ENCODE results near the gene ZNF74.
"Not testable (repeated sequence)": the region's sequence is repeated elsewhere in the genome, so short reads cannot be mapped to it uniquely, and the experiment has no call there.

Gene ZNF74

DNA sequence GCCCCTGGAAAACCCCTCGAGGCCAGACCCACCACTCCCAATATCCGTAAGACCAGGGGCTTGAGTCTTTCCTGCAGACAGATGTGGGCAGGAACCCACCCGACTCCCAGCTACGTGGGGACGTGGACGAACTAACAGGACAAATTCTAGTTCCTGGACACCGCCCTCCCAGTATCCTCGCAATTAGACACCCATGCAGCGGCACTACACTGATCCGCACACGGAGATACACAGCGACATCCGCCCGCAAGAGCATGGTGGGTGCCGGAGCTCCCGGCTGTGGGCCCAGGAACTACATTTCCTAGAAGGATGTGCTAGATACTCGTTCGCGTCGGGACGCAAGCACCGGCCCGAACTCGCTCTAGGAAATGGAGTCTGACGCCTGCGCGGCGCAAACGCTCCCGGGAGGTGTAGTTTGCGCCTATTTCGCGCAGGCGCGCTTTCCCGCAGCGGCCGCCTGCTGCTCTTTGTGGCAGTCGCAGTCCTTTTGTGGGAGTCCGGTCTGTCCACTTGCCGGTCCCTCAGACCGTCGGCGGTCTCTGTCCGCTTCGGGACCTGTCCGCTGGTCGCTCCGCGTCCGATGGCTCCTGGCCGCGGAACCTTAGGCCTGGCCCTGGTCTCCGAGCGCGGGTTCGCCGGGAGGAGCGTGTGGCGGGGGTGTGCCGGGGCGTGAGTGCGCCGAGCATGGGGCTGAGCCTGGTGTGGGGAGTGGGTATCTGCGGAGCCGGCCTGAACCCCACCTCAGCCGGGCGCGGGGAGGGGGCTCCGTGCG lies at the start of gene ZNF74:
ZNF74 (plus strand) TSS at position 447 of the 772 bp plus-strand sequence. CDS start 478 bp downstream, outside the sequence.
- DNase-seq (ENCODE audit: low read depth in 2 of 3, low spot score in 2 of 3), result peak; percentile 50 to 59 (median 52)

DNA sequence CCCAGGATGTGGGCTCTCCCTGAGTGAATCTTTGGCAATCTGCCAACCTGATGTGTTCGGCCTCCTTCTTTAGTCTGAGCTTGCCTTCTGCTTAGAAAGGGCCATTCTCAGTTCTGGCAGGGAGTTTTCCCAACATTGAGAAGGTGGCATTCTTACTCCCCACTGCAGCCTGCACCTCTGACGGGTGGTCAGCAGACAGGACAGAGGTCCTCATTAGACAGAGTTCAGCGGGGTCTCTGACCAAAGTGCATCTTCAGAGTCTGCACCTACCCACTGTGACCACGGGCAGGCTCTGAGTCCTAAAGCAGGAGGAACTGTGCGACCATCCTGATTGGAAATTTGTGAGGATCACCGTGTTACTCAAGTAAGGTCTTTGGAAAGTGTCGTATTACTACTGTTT lies 47.4 kb upstream of the ZNF74 start:
- not testable (repeated sequence) for DNase-seq (ENCODE audit: low read depth in 2 of 3, low spot score in 2 of 3)

DNA sequence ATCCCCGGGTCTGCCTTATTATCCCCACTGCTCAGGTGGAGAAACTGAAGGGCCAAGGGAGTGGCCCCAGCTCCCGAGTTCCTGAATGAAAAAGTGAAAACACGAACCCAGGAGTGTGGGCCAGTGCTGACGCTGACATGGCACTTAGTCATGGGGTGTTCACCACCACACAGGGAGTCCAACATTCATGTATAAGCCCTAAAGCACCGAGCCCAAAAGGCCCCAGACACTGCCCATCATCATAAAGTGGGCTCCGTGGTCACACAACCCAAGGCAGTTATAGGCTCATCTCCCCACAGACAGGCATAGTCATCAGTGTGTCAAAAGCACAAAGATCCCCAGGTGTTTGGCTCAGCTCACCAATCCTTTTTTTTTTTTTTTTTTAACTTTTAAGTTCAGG lies 41.4 kb upstream of the ZNF74 start:
- DNase-seq (ENCODE audit: low read depth in 2 of 3, low spot score in 2 of 3), result not testable (repeated sequence)

DNA sequence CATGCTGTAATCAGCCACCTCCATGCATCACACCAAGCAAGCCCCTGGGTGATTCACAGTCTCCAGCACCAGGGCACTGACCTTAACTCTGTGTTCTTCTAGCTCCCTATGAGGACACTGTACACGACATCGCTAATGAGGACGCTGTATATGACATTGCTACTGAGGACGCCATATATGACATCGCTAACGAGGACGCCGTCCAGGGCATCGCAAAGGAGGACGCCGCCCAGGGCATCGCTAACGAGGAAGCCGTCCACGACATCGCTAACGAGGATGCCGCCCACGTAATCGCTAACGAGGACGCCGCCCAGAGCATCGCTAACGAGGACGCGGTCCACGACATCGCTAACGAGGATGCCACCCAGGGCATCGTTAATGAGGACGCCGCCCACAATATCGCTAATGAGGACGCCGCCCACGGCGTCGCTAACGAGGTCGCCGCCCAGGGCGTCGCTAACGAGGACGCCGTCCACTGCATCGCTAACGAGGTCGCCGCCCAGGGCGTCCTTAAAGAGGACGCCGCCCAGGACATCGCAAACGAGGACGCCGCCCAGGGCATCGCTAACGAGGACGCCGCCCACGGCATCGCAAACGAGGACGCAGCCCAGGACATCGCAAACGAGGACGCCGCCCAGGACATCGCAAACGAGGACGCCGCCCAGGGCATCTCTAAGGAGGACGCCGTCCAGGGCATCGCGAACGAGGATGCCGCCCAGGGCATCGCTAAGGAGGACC lies 39.5 kb upstream of the ZNF74 start:
- DNase-seq (ENCODE audit: low read depth in 2 of 3, low spot score in 2 of 3), result no peak

DNA sequence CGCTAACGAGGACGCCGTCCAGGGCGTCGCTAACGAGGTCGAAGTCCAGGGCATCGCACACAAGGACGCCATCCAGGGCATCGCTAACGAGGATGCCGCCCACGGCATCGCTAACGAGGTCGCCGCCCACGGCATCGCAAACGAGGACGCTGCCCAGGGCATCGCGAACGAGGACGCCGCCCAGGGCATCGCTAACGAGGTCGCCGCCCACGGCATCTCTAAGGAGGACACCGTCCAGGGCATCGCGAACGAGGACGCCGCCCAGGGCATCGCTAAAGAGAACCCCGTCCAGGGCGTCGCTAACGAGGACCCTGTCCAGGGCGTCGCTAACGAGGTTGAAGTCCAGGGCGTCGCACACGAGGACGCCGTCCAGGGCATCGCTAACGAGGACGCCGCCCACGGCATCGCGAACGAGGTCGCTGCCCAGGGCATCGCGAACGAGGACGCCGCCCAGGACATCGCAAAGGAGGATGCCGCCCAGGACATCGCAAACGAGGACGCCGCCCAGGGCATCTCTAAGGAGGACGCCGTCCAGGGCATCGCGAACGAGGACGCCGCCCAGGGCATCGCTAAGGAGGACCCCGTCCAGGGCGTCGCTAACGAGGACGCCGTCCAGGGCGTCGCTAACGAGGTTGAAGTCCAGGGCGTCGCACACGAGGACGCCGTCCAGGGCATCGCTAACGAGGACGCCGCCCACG lies 37.9 kb upstream of the ZNF74 start:
- DNase-seq (ENCODE audit: low read depth in 2 of 3, low spot score in 2 of 3), result not testable (repeated sequence)

DNA sequence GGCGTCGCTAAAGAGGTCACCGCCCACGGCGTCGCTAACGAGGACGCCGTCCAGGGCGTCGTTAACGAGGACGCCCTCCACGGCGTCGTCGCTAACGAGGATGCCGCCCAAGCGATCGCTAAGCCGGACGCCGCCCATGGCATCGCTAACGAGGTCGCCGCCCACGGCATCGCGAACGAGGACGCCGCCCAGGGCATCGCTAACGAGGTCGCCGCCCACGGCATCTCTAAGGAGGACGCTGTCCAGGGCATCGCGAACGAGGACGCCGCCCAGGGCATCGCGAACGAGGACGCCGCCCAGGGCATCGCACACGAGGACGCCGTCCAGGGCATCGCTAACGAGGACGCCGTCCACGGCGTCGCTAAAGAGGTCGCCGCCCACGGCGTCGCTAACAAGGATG lies 37.0 kb upstream of the ZNF74 start:
- DNase-seq (ENCODE audit: low read depth in 2 of 3, low spot score in 2 of 3), result not testable (repeated sequence)

DNA sequence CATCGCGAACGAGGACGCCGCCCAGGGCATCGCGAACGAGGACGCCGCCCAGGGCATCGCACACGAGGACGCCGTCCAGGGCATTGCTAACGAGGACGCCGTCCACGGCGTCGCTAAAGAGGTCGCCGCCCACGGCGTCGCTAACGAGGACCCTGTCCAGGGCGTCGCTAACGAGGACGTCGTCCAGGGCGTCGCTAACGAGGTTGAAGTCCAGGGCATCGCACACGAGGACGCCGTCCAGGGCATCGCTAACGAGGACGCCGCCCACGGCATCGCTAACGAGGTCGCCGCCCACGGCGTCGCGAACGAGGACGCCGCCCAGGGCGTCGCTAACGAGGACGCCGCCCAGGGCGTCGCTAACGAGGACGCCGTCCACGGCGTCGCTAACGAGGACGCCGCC lies 36.0 kb upstream of the ZNF74 start:
- not testable (repeated sequence) for DNase-seq (ENCODE audit: low read depth in 2 of 3, low spot score in 2 of 3)

DNA sequence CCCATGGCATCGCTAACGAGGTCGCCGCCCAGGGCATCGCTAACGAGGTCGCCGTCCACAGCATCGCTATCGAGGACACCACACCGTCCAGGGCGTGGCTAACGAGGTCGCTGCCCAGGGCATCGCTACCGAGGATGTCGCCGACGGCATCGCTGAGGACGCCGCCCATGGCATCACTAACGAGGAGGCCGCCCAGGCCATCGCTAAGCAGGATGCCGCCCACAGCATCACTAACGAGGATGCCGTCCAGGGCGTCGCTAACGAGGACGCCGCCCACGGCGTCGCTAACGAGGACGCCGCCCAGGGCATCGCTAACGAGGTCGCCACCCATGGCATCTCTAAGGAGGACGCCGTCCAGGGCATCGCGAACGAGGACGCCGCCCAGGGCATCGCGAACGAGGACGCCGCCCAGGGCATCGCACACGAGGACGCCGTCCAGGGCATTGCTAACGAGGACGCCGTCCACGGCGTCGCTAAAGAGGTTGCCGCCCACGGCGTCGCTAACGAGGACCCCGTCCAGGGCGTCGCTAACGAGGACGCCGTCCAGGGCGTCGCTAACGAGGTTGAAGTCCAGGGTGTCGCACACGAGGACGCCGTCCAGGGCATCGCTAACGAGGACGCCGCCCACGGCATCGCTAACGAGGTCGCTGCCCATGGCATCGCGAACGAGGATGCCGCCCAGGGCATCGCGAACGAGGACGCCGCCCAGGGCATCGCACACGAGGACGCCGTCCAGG lies 35.3 kb upstream of the ZNF74 start:
- not testable (repeated sequence) for DNase-seq (ENCODE audit: low read depth in 2 of 3, low spot score in 2 of 3)

DNA sequence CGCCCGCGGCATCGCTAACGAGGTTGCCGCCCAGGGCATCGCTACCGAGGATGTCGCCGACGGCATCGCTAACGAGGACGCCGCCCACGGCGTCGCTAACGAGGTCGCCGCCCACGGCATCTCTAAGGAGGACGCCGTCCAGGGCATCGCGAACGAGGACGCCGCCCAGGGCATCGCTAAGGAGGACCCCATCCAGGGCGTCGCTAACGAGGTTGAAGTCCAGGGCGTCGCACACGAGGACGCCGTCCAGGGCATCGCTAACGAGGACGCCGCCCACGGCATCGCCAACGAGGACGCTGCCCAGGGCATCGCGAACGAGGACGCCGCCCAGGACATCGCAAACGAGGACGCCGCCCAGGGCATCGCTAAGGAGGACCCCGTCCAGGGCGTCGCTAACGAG lies 33.7 kb upstream of the ZNF74 start:
- DNase-seq (ENCODE audit: low read depth in 2 of 3, low spot score in 2 of 3), result not testable (repeated sequence)

DNA sequence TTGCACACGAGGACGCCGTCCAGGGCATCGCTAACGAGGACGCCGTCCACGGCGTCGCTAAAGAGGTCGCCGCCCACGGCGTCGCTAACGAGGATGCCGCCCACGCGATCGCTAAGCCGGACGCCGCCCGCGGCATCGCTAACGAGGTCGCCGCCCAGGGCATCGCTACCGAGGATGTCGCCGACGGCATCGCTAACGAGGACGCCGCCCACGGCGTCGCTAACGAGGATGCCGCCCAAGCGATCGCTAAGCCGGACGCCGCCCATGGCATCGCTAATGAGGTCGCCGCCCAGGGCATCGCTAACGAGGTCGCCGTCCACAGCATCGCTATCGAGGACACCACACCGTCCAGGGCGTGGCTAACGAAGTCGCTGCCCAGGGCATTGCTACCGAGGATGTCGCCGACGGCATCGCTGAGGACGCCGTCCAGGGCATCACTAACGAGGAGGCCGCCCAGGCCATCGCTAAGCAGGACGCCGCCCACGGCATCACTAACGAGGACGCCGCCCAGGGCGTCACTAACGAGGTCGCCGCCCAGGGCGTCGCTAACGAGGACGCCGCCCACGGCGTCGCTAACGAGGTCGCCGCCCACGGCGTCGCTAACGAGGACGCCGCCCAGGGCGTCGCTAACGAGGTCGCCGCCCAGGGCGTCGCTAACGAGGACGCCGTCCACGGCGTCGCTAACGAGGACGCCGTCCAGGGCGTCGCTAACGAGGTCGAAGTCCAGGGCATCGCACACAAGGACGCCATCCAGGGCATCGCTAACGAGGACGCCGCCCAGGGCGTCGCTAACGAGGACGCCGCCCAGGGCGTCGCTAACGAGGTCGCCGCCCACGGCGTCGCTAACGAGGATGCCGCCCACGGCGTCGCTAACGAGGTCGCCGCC lies 32.8 kb upstream of the ZNF74 start:
- DNase-seq (ENCODE audit: low read depth in 2 of 3, low spot score in 2 of 3), result not testable (repeated sequence)

DNA sequence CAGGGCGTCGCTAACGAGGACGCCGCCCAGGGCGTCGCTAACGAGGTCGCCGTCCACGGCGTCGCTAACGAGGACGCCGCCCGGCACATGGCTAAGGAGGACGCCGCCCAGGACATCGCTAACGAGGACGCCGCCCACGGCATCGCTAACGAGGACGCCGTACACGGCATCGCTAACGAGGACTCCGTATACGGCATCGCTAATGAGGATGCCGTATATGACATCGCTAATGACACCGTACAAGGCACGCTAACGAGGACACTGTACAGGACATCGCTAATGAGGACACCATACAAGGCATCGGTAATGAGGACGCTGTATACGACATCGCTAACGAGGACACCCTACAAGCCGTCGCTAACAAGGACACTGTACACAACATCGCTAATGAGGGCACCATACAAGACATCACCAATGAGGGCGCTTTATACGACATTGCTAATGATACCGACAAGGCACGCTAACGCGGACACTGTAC lies 32.2 kb upstream of the ZNF74 start:
- not testable (repeated sequence) for DNase-seq (ENCODE audit: low read depth in 2 of 3, low spot score in 2 of 3)

DNA sequence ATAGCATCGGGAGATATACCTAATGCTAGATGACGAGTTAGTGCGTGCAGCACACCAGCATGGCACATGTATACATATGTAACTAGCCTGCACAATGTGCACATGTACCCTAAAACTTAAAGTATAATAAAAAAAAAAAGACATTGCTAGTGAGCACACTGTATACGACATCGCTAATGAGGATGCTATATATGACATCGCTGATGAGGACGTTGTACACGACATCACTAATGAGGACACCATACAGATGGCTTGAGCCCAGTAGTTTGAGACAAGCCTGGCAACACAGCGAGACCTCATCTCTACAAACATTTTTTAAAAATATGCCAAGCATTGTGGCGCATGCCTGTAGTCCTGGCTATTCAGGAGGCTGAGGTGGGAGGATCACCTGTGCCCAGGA lies 31.5 kb upstream of the ZNF74 start:
- DNase-seq (ENCODE audit: low read depth in 2 of 3, low spot score in 2 of 3), result not testable (repeated sequence)

DNA sequence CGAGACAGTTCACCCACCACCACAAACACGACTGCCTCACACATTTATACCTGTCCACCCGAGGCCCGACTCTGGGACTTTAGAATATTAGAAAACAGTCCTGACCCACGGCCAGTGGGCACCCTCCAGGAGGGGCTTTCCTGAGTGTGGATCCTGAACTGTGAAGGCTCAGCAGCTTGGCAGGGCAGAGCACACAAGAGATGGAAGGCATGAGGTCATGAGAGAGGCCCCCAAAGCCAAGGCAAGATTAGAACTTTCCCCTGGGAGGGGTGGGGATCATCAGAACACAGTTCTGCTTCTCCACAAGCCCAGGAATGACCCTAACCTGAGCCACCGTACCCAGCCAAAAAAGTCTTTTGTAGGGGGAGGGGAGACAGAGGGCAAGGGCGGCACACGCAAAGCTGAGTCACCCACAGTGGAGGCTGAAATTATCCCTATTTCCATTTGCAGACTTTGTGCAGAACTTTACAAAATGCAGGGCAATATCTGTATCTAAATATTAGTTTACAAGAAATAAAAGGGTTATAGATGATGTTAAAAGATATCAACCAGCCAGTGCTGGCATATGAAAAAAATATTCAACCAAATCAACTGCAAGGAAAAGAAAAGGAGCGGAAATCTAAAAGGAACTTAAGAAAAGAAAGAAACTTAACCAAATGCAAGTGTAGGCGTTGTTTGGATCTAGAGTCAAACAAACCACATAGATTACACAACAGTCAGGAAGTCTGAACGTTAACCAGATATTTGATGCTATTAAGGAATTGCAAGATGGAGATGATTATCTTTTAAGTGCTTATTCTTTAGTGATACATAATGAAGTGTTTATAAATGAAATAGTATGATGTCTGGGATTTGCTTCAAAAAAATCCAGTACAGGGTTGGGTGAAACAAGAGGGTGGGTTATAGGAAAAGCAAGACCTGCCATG lies 29.4 kb upstream of the ZNF74 start:
- not testable (repeated sequence) for DNase-seq (ENCODE audit: low read depth in 2 of 3, low spot score in 2 of 3)

DNA sequence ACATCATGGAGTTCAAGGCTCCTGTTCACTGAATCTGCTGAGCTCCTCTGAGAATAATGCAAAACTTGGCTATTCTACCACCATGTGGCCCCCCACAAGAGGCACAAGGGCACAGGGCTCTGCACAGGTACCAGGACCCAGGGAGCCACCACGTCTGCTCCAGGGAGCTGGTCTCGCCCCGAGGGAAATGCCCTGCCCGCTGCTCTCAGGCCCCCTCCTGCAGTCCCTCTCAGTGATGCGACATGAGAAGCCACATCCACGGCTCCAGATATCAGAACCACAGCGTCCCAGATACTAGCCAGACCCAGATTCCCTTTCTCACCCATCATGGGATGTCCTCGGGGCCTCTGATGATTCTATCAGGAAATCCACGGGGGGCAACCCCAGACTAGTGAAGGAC lies 27.1 kb upstream of the ZNF74 start:
- not testable (repeated sequence) for DNase-seq (ENCODE audit: low read depth in 2 of 3, low spot score in 2 of 3)

DNA sequence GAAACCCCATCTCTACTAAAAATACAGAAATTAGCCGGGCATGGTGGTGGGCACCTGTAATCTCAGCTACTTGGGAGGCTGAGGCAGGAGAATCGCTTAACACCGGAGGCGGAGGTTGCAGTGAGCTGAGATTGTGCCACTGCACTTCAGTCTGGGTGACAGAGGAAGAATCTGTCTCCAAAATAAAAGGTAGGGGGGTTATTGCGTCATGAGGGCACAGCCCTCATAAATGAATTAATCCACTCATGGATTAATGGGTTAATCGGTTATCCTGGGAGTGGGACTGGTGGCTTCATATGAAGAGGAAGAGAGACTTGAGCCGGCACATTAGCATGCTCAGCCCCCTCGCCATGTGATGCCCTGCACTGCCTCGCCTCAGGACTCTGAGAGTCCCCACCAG lies 25.1 kb upstream of the ZNF74 start:
- DNase-seq (ENCODE audit: low read depth in 2 of 3, low spot score in 2 of 3), result not testable (repeated sequence)

DNA sequence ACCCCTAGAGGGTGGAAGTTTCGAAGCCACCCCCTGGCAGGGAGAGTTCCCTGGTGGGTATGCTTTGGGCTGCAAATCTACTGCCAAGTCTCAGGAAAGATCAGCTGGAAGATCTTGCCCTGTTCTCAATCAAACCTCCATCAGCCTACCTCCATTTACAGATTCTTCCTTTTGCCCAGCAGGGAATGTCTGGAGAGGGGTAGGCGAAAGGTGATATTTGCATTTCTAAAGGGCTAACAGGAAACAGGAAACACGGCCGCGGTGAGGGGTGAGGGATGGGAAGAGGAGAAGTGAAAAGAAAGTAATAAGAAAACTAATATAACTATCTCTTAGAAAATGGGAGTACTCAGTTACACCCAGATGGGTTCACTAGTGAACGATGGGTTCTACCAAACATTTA lies 22.3 kb upstream of the ZNF74 start:
- DNase-seq (ENCODE audit: low read depth in 2 of 3, low spot score in 2 of 3), result not testable (repeated sequence)

DNA sequence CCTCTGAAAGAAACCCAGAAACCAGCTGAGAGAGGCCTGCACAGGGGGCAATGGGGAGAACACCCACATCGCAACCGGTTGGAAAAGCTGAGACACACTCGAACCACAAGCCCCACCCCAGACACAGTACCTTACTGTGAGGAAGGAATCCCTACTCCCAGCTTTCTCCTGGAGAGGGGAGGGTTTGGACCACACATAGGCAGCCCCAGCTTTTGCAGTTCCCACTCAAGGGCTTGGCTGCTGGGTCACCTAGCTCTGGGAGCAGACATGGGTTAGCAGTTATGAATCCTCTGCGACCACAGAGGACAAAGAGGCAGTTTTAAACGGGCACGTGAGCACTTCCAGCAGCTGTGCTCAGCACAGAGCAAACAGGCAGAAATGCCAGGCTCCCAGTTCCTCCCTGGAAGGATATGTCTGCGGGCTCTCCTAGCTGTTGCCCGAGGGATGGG lies 21.5 kb upstream of the ZNF74 start:
- not testable (repeated sequence) for DNase-seq (ENCODE audit: low read depth in 2 of 3, low spot score in 2 of 3)

DNA sequence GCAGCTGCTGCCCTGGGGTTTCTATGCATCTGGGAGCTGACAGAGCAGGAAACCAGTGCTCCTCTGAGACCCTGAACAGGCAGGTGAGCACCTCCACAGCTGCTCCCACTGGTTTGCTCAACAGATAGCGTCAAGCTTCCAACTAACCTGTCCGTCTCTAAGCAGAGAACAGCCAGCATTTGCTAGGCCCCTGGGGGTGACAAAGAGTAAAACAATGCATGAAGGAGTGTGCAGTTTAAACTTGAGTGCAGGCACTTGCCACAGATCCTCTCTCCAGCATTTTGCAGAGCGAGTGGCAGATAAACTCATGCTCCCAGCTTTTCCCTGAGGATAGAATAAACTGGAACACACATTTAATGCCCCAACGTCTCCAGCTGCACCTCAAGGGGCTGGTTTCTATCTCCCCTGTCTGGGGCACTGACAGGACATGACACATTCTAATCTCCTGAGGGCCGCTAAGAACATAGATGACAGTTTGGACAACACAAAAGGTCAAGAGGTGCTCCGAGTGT lies 20.7 kb upstream of the ZNF74 start:
- not testable (repeated sequence) for DNase-seq (ENCODE audit: low read depth in 2 of 3, low spot score in 2 of 3)
